GM12873 (cell line): Measurements from ENCODE around the gene KIAA1217.

ENCODE experiments used
- CTCF ChIP-seq: IDR thresholded peaks from 2 replicates; pipeline ENCODE4 v1.5.1; 2012; ENCODE audit warnings: low read depth, mild to moderate bottlenecking, moderate library complexity, low read length, control low read depth; ENCODE audit not compliant: insufficient read depth; ENCODE audit errors: missing control alignments

Gene KIAA1217

DNA sequence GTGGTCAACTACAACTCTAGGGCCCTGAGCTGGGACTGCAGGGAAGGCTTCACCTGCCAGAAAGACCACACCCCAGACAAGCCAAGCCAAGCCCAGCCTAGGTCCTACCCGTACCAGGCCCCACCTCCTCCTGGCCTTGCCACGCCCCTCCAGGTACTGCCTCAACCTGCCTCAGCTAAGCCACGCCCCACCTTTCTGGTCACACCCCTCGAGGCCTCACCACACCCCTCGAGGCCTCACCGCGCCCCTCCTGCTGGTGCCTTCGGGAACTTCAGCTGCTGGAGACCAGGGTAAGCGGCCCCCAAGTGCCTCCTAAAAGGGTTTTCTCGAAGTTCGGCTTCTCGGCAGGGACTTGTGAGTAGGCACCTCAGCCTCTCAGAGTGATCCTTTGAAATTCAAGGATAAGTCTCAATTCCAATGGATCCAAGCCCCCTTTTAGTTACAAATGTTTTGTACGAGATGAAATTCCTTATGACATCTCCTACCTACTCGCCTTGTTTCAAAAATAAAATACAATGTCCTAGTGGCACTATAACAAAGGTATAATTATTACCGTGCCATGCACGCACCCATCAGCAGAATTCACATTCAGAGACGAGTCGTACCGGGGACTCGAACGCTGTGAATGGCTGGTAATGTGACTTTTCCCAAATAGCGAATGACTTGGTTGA is 343.5 kb downstream of the KIAA1217 start:
- TF ChIP-seq CTCF, result peak; percentile 49

DNA sequence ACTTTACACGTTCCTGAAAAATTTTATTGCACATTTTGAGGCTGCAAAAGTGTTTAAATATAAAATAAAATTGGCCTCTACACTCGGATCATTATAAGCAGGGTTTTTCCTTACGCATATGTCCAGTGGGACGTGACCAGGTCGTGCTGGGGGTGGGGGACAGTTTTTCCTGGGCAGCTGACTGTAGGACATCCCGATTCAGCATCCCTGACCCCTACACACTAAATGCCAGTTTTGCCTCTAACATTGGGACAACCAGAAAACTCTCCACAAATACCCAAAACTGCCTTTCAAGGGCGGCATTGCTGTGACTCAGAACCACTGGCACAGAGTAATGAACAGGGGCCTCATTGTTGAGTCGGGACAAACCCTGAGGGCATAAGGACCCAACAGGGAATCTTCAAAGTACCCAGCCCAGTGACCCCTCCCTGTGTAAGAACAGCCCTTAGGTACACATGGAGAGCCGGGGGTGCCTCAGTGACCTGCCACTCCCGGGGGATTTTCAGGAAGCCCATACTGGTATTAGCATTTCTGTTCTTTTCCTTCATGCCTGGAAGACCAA is 344.2 kb downstream of the KIAA1217 start:
- no peak for TF ChIP-seq CTCF

- TF ChIP-seq CTCF, result no peak
Observed at GRCh38 chr10:24554036-24554435, 345.1 kb downstream of the KIAA1217 start.

GRCh38 chr10:24556126-24556749 is 347.3 kb downstream of the KIAA1217 start:
- no peak for TF ChIP-seq CTCF

GRCh38 chr10:24556750-24557742 is 348.1 kb downstream of the KIAA1217 start:
- TF ChIP-seq CTCF, result peak; percentile 68

- TF ChIP-seq CTCF, result no peak
Observed at GRCh38 chr10:24561453-24561852, 352.5 kb downstream of the KIAA1217 start.
